K562 (cell line): Measurements from ENCODE around the gene OR52I1. TPM values are rescaled to one million over a fixed set of nuclear protein-coding genes. Genes with fewer than 3 reads are reported as not detected.

Experiments
- ATAC-seq: fragments of 200-7000 bp; cut with Tn5 transposase; 3 replicates; pipeline ENCODE4 v1.9.1; 2020; ENCODE audit warnings: moderate library complexity
- BruUV-seq: library from RNA; stranded (reverse); fragments of 400-500 nt; replicated peaks from 2 replicates; lab custom pipeline; 2021; lab: Mats Ljungman, UMichigan
- CTCF ChIA-PET: fragments of 300-600 bp; formaldehyde crosslinking; extraction: SDS; loops from one replicate; lab custom pipeline; 2021; ENCODE audit warnings: low intra/inter-chr PET ratio; lab: Yijun Ruan, JAX
- POLR2A ChIA-PET: fragments of 300-600, 350-650 bp; sonication (Branson Sonifier 250); formaldehyde crosslinking; extraction: SDS; loops from one replicate; lab custom pipeline; 2021; ENCODE audit warnings: antibody characterized with exemption, inconsistent platforms; lab: Yijun Ruan, JAX
- DNase-seq, 4 experiments: peaks; one replicate each; pipeline versions ENCODE4 v3.0.0 to v3.0.0-alpha.2; 2011 to 2018; ENCODE audit warnings: low spot score in 3 of 4, mixed read lengths in 3 of 4; ENCODE audit errors: extremely low read depth in 1 of 4
- FAIRE-seq: peaks from 2 replicates; lab custom pipeline; 2011; peaks lifted over from hg19 to GRCh38; lab: Jason Lieb, UNC
- H2AFZ ChIP-seq: 2 replicates; pipeline ENCODE4 v1.6.0; 2011; ENCODE audit warnings: low read depth, low read length, control low read depth, inconsistent platforms
- H3K27ac ChIP-seq: fragments of 200-600 bp; 3 replicates; pipeline ENCODE4 v1.8.0; 2011; ENCODE audit warnings: low read depth, mild to moderate bottlenecking, control low read depth, inconsistent platforms, low read length, moderate library complexity, mixed read lengths; ENCODE audit errors: extremely low read depth
- H3K27me3 ChIP-seq, 2 experiments: fragments of 300-600 bp in 1 of 2; 2 replicates in 1 of 2; 3 replicates in 1 of 2; pipeline versions ENCODE4 v1.6.0 to v1.8.0; 2011; ENCODE audit warnings: inconsistent platforms in 2 of 2, low read length in 2 of 2, mild to moderate bottlenecking in 1 of 2, mixed read lengths in 1 of 2, moderate library complexity in 1 of 2; ENCODE audit not compliant: control insufficient read depth in 2 of 2, insufficient read depth in 2 of 2
- H3K36me3 ChIP-seq: fragments of 300-600 bp; 3 replicates; pipeline ENCODE4 v1.8.0; 2011; ENCODE audit warnings: mild to moderate bottlenecking, low read length, inconsistent platforms; ENCODE audit not compliant: control insufficient read depth, insufficient read depth
- H3K4me1 ChIP-seq, 2 experiments: fragments of 200-600 bp in 1 of 2; replicated peaks in 1 of 2; 2 replicates in 1 of 2; 3 replicates in 1 of 2; pipeline versions ENCODE4 v1.5.1 to v1.8.0; 2011; ENCODE audit warnings: inconsistent platforms in 2 of 2, low read length in 2 of 2, mild to moderate bottlenecking in 1 of 2, mixed read lengths in 1 of 2, moderate library complexity in 1 of 2; ENCODE audit not compliant: control insufficient read depth in 2 of 2, insufficient read depth in 2 of 2
- H3K4me2 ChIP-seq: 2 replicates; pipeline ENCODE4 v1.6.1; 2011; ENCODE audit warnings: low read length, control low read depth, inconsistent platforms, mixed read lengths; ENCODE audit not compliant: insufficient read depth
- H3K4me3 ChIP-seq: fragments of 200-600 bp; sonication (generic), shearing (Covaris generic); 2 replicates; pipeline ENCODE4 v1.5.1; 2016; ENCODE audit warnings: control low read depth, inconsistent platforms
- H3K79me2 ChIP-seq: fragments of 200-600 bp; 3 replicates; pipeline ENCODE4 v1.8.0; 2011; ENCODE audit warnings: low read length, inconsistent platforms; ENCODE audit not compliant: control insufficient read depth, insufficient read depth
- H3K9ac ChIP-seq, 2 experiments: 2 replicates each; pipeline versions ENCODE4 v1.6.0 to v1.6.1; 2011; ENCODE audit warnings: low read depth in 2 of 2, low read length in 2 of 2, control low read depth in 1 of 2, inconsistent platforms in 1 of 2, mild to moderate bottlenecking in 1 of 2, mixed read lengths in 1 of 2; ENCODE audit not compliant: insufficient read depth in 1 of 2
- H3K9me1 ChIP-seq: one replicate; pipeline ENCODE4 v1.6.0; 2011; ENCODE audit warnings: inconsistent platforms, mild to moderate bottlenecking, low read length, moderate library complexity; ENCODE audit not compliant: control insufficient read depth, insufficient read depth
- H3K9me3 ChIP-seq: replicated peaks from 2 replicates; pipeline ENCODE4 v1.5.1; 2011; ENCODE audit warnings: low read depth, low read length, inconsistent platforms; ENCODE audit not compliant: control insufficient read depth, insufficient read depth
- H4K20me1 ChIP-seq: replicated peaks from 2 replicates; pipeline ENCODE4 v1.6.1; 2011; ENCODE audit warnings: low read length, inconsistent platforms, mixed read lengths; ENCODE audit not compliant: control insufficient read depth, insufficient read depth
- ATF4 ChIP-seq: fragments of 450-650 bp; formaldehyde crosslinking; IDR thresholded peaks from 2 replicates; pipeline ENCODE4 v1.4.0; 2022; ENCODE audit warnings: mild to moderate bottlenecking, moderate library complexity
- GABPB2 ChIP-seq: fragments of 250-450 bp; sonication (Bioruptor Pico); conservative IDR thresholded peaks from 2 replicates; pipeline ENCODE4 v1.5.1; 2021; ENCODE audit warnings: mild to moderate bottlenecking
- HBP1 ChIP-seq: fragments of 450-650 bp; formaldehyde crosslinking; IDR thresholded peaks from 2 replicates; pipeline ENCODE4 v1.4.0; 2022; ENCODE audit warnings: missing genetic modification characterization
- HMGXB4 ChIP-seq: sonication (generic); formaldehyde crosslinking; IDR thresholded peaks from 2 replicates; pipeline ENCODE4 v1.8.1; 2023; ENCODE audit warnings: mild to moderate bottlenecking, missing genetic modification reagents
- MCM7 ChIP-seq, 2 experiments: fragments of 450-650 bp; IDR thresholded peaks; 2 replicates each; pipeline ENCODE4 v1.6.1; 2016 to 2018
- MTA2 ChIP-seq: fragments of 450-650 bp; IDR thresholded peaks from 2 replicates; pipeline ENCODE4 v1.6.1; 2016; ENCODE audit warnings: low read depth
- PCBP1 ChIP-seq: fragments of 200-400 bp; formaldehyde crosslinking; IDR thresholded peaks from 2 replicates; pipeline ENCODE4 v1.6.1; 2018; ENCODE audit warnings: mild to moderate bottlenecking, low read depth, low read length; ENCODE audit not compliant: poor library complexity, severe bottlenecking
- SAP30 ChIP-seq: fragments of 200-600 bp; sonication (generic); IDR thresholded peaks from 2 replicates; pipeline ENCODE4 v1.6.1; 2012; ENCODE audit warnings: borderline replicate concordance, low read depth, mild to moderate bottlenecking, moderate library complexity, low read length, control low read depth, inconsistent platforms; ENCODE audit not compliant: insufficient read depth, poor library complexity, severe bottlenecking
- TAF15 ChIP-seq: fragments of 200-400 bp; formaldehyde crosslinking; IDR thresholded peaks from 2 replicates; pipeline ENCODE4 v1.6.1; 2017; ENCODE audit warnings: mild to moderate bottlenecking, low read depth, low read length, moderate library complexity
- VEZF1 ChIP-seq: fragments of 200-800 bp; sonication (Bioruptor generic); IDR thresholded peaks from 2 replicates; pipeline ENCODE4 v1.6.1; 2017; ENCODE audit warnings: missing genetic modification characterization, missing compliant biosample characterization
- ZBTB7A ChIP-seq: IDR thresholded peaks from 2 replicates; pipeline ENCODE4 v1.6.1; 2011; ENCODE audit warnings: low read depth, mild to moderate bottlenecking, low read length, moderate library complexity, borderline replicate concordance; ENCODE audit not compliant: control insufficient read depth
- ZHX1 ChIP-seq: fragments of 150-350 bp; conservative IDR thresholded peaks from 2 replicates; pipeline ENCODE4 v1.6.1; 2014; ENCODE audit warnings: low read length
- ZNF174 ChIP-seq: fragments of 250-450 bp; sonication (Bioruptor Pico); IDR thresholded peaks from 2 replicates; pipeline ENCODE4 v1.4.0; 2020; ENCODE audit warnings: mild to moderate bottlenecking
- ZNF384 ChIP-seq: IDR thresholded peaks from 2 replicates; pipeline ENCODE4 v1.6.1; 2012; ENCODE audit warnings: low read depth, low read length, improper control_type of control experiment
- WGBS: fragments of 100-300 bp; shearing (Covaris generic); methylation state at CpG from one replicate; pipeline ENCODE4 v1.1.6; 2016; ENCODE audit warnings: low coverage, mixed read lengths; ENCODE audit not compliant: insufficient coverage; ENCODE audit errors: missing lambda C conversion rate; 5-methylcytosine and 5-hydroxymethylcytosine counted together
- in situ Hi-C: fragments of 300-500 bp; cut with MboI; formaldehyde crosslinking; loops from 4 replicates; pipeline ENCODE4 v1.15.0; 2018; ENCODE audit warnings: inconsistent platforms, mixed read lengths
- intact Hi-C: fragments of 100-400 bp; cut with micrococcal nuclease; formaldehyde crosslinking; loops from 2 replicates; pipeline ENCODE4 v1.14.2; 2022
- polyA plus RNA-seq, 8 experiments: library from polyadenylated mRNA; depleted of rRNA in 4 of 8; stranded (reverse) in 5 of 8; unstranded in 3 of 8; fragments of >200 nt; fragmentation: Nextera tagmentation in 2 of 8; fragmentation: Illumina TruSeq in 1 of 8; extraction: Ambion mirVana in 2 of 8; extraction: Trizol in 1 of 8; gene quantifications; 2 replicates each; pipeline versions ENCODE4 v1.2.1 to v1.2.3, GENCODE V29; 2011 to 2014; ENCODE audit warnings: inconsistent platforms in 1 of 8, missing spikeins in 1 of 8
- total RNA-seq, 7 experiments: library from RNA; depleted of rRNA in 6 of 7; stranded (reverse); fragments of >200 nt in 6 of 7; fragmentation: Illumina TruSeq in 2 of 7; extraction: Trizol in 2 of 7; gene quantifications; 2 replicates each; pipeline versions ENCODE4 v1.2.1 to v1.2.3, GENCODE V29; 2011 to 2021; ENCODE audit warnings: low replicate concordance in 1 of 7

OR52I1 gene
- total and polyA plus RNA-seq, 9 of the 15 experiments (the other 6 are each of a cell fraction or from before 2014, with no cell fraction given) = not detected

GRCh38 chr11:4644233-4644632 lies 50.4 kb downstream of the OR52I1 start:
- no peaks in the 10 kb centered on the region for H4K20me1 ChIP-seq
- no peaks in the 10 kb centered on the region for H3K9me1 ChIP-seq
- no peak for FAIRE-seq
- DNase-seq = no peak
- peaks cover 0 to 36% of the 10 kb centered on the region in 2 experiments; a peak in 2 of 5 replicates for H3K27me3 ChIP-seq
- WGBS = 0% methylated on average over 4 of the region's 4 CpGs
- in situ Hi-C loops = loop anchor here (25.0 kb wide), 1 partner anchor 1693 kb away; no protein-coding TSS in a partner anchor
- no peak overlapping the region for H3K4me3 ChIP-seq
- no peak overlapping the region for H3K27ac ChIP-seq
- CTCF ChIA-PET = no interaction called here
- no TSS peak for BruUV-seq
- POLR2A ChIA-PET = no interaction called here
- intact Hi-C loops = no loop called here
- no peak overlapping the region for H3K4me2 ChIP-seq
- no peak overlapping the region; the same call in 1 of the 2 replicates for H2AFZ ChIP-seq
- H3K9ac ChIP-seq = no peak overlapping the region
- no peaks in the 10 kb centered on the region for H3K36me3 ChIP-seq
- ATAC-seq = no peak
- peaks cover 0 to 4% of the 10 kb centered on the region in 2 experiments; a peak in 2 of 5 replicates for H3K4me1 ChIP-seq
- no peaks in the 10 kb centered on the region for H3K9me3 ChIP-seq
- H3K79me2 ChIP-seq = no peaks in the 10 kb centered on the region
- no peak for TF ChIP-seq GABPB2 (CRISPR knock-in tag)
- no peak for TF ChIP-seq PCBP1
- TF ChIP-seq TAF15 = no peak
- no peak for TF ChIP-seq HBP1 (CRISPR knock-in tag)
- no peak for TF ChIP-seq SAP30
- no peak for TF ChIP-seq MTA2
- TF ChIP-seq ZHX1 = no peak
- no peak for TF ChIP-seq ATF4 (CRISPR knock-in tag)
- no peak for TF ChIP-seq VEZF1 (CRISPR knock-in tag)
- no peak for TF ChIP-seq ZBTB7A
- no peak for TF ChIP-seq ZNF174 (CRISPR knock-in tag)
- no peak for TF ChIP-seq ZNF384
- TF ChIP-seq MCM7 (IDR thresholded peaks at IDR 0.05) = no peak
- TF ChIP-seq HMGXB4 (CRISPR knock-in tag) = no peak
